CD4-positive, alpha-beta T cell treated with Interleukin-15 for 1 hour (primary cell): ENCODE measurements around the gene ACAN.

Experiments
- DNase-seq: peaks from one replicate; pipeline ENCODE4 v3.0.0-alpha.2; 2020

The ACAN gene

GRCh38 chr15:88802250-88802990 is 816 bp upstream of the ACAN start:
- no peak for DNase-seq

GRCh38 chr15:88802991-88803240 is 320 bp upstream of the ACAN start:
- DNase-seq: no peak

- no peak for DNase-seq
Observed at GRCh38 chr15:88803920-88804247, 648 bp downstream of the ACAN start.

GRCh38 chr15:88804257-88804656 is 1.0 kb downstream of the ACAN start:
- DNase-seq: no peak

GRCh38 chr15:88805031-88805780 is 2.0 kb downstream of the ACAN start:
- DNase-seq: no peak

- no peak for DNase-seq
Observed at GRCh38 chr15:88810446-88810845, 7.2 kb downstream of the ACAN start.

GRCh38 chr15:88812133-88812532 is 8.9 kb downstream of the ACAN start:
- no peak for DNase-seq

GRCh38 chr15:88813960-88814359 is 10.7 kb downstream of the ACAN start:
- DNase-seq: no peak

- DNase-seq: no peak
Observed at GRCh38 chr15:88814393-88814792, 11.2 kb downstream of the ACAN start.

GRCh38 chr15:88818920-88819319 is 15.7 kb downstream of the ACAN start:
- DNase-seq: no peak

- no peak for DNase-seq
Observed at GRCh38 chr15:88821993-88822392, 18.8 kb downstream of the ACAN start.

GRCh38 chr15:88828791-88829190 is 25.6 kb downstream of the ACAN start:
- DNase-seq: no peak

GRCh38 chr15:88830016-88830415 is 26.8 kb downstream of the ACAN start:
- no peak for DNase-seq

- no peak for DNase-seq
Observed at GRCh38 chr15:88832820-88833730, 29.8 kb downstream of the ACAN start.

- no peak for DNase-seq
Observed at GRCh38 chr15:88833731-88834100, 30.5 kb downstream of the ACAN start.

GRCh38 chr15:88834211-88834812 is 31.1 kb downstream of the ACAN start:
- DNase-seq: no peak

- no peak for DNase-seq
Observed at GRCh38 chr15:88835119-88835518, 31.9 kb downstream of the ACAN start.

GRCh38 chr15:88835646-88836045 is 32.4 kb downstream of the ACAN start:
- no peak for DNase-seq

- DNase-seq: no peak
Observed at GRCh38 chr15:88838667-88839066, 35.4 kb downstream of the ACAN start.

GRCh38 chr15:88839146-88839545 is 35.9 kb downstream of the ACAN start:
- DNase-seq: no peak

GRCh38 chr15:88839961-88840360 is 36.7 kb downstream of the ACAN start:
- DNase-seq: no peak

- DNase-seq: no peak
Observed at GRCh38 chr15:88841236-88841635, 38.0 kb downstream of the ACAN start.

GRCh38 chr15:88842156-88842555 is 38.9 kb downstream of the ACAN start:
- DNase-seq: no peak

GRCh38 chr15:88843334-88843733 is 40.1 kb downstream of the ACAN start:
- no peak for DNase-seq
